ENCODE data around the gene CWC22. TPM values are rescaled to one million over a fixed set of nuclear protein-coding genes. Genes with fewer than 3 reads are reported as not detected.

The CWC22 gene
- total and polyA plus RNA-seq, 2 donors (not counting 1 experiment from before 2014, with no cell fraction given) = 6.3 to 28.7 TPM

DNA sequence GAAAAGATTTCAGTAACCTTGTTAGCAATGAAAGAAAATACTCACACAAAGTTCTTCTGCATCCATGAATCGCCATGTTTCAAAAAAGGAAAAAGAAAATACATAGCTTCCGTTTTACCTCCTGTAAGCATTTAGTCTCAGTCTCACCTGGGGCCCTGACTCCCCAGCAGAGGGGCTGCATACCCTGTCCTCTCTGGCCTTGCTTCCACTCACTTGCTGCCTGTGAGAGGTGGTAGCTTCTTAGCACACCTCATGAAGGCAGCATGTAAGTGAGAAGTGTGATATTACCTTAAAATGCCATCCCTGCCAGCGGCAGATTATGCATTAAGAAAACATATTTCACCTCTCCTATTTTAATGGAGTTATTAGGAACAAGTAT is 96.4 kb downstream of the CWC22 start:
- no peaks in the 10 kb centered on the region for H3K9me3 ChIP-seq (ENCODE audit: control extremely low read depth in 1 of 3, control insufficient read depth in 2 of 3, insufficient read depth in 1 of 3, low read length in 2 of 3)
- no peak for DNase-seq
- WGBS (ENCODE audit: insufficient coverage) = no CpG with 5 or more reads among the region's 3 CpGs
- H3K4me3 ChIP-seq (ENCODE audit: control extremely low read depth in 1 of 5, extremely low read depth in 1 of 5, insufficient read depth in 1 of 5, low read depth in 2 of 5, low read length in 4 of 5) = no peak overlapping the region
- ChIA-PET CTCF (no interaction called here), POLR2A (no interaction called here)
- H3K27me3 ChIP-seq (replicated peaks in 1 of 4; ENCODE audit: control extremely low read depth in 1 of 4, control insufficient read depth in 3 of 4, insufficient read depth in 4 of 4, low read length in 3 of 4) = no peaks in the 10 kb centered on the region
- no peak overlapping the region for H2AFZ ChIP-seq (ENCODE audit: insufficient read depth, low read depth, low read length, poor library complexity, severe bottlenecking)
- H3K4me2 ChIP-seq (replicated peaks; ENCODE audit: low read depth, low read length, poor library complexity, severe bottlenecking) = no peak overlapping the region
- ATAC-seq (ENCODE audit: low read depth) = no peak
- no peaks in the 10 kb centered on the region for H3K79me2 ChIP-seq (ENCODE audit: control insufficient read depth, insufficient read depth, low read length)
- H4K20me1 ChIP-seq (ENCODE audit: control insufficient read depth, insufficient read depth, low read length, poor library complexity, severe bottlenecking) = no peaks in the 10 kb centered on the region
- H3K36me3 ChIP-seq (replicated peaks in 1 of 2; ENCODE audit: control extremely low read depth in 1 of 2, control insufficient read depth in 1 of 2, extremely low read depth in 1 of 2, insufficient read depth in 2 of 2, low read length in 1 of 2) = no peaks in the 10 kb centered on the region
- intact Hi-C loops (cut with micrococcal nuclease) = no loop called here
- no peak for TF ChIP-seq EZH2 (IDR thresholded peaks at IDR 0.05; ENCODE audit: borderline replicate concordance, insufficient read depth, low read depth, low read length, poor library complexity, severe bottlenecking)
- H3K27ac ChIP-seq (ENCODE audit: low read length in 2 of 2) = no peak overlapping the region
- H3K9me3 Mint-ChIP-seq (ENCODE audit: insufficient read depth) = no peaks in the 10 kb centered on the region
- no peak overlapping the region for H3K27ac Mint-ChIP-seq
- no peaks in the 10 kb centered on the region for H3K4me1 ChIP-seq (ENCODE audit: control insufficient read depth in 2 of 2, insufficient read depth in 2 of 2, low read length in 2 of 2)
- no peaks in the 10 kb centered on the region for H3K4me1 Mint-ChIP-seq
- H3K4me3 Mint-ChIP-seq = no peak overlapping the region
- H3K27me3 Mint-ChIP-seq = no peaks in the 10 kb centered on the region
- H3K9ac ChIP-seq (ENCODE audit: low read length) = no peak overlapping the region

DNA sequence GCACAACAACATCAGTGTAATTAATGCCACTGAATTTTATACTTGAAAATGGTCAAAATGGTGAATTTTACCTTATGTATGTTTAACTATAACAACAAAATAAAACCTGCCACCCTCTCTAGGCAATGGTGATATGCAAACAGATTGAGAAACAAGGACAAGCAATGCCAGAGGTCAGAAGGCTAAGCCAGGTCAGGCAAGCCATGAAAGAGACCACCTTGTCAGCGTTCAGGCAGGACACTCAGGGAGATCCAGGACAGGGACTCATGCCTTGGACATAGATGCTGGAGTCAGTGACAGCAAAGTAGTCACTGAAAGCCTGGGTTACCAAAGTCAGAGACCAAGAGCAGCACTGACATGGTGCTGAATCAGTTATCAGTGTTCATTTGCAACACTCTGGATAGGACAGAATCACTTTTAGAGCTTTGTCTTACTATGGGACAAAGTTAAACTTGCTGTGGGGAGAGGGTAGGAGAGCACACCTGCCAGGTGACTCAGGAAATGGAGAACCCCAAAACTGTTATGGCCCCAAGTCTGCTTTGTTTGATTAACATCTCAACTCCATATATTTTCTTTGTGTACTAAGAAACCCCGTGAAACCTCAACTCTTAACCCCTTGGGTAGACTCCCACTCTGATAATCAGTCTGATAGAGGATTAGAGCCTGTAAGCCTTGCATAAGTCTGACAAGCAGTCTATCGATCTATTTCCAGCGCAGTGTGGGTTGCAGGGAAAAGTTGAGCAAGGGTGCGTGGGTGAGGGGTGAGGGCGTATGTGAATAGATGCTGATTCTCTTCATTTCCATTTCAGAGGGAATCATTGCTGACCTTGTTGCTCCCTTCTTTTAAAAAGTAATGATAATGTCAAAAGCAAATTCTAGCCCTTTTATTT is 97.0 kb downstream of the CWC22 start:
- H3K27me3 ChIP-seq (replicated peaks in 1 of 4; ENCODE audit: control extremely low read depth in 1 of 4, control insufficient read depth in 3 of 4, insufficient read depth in 4 of 4, low read length in 3 of 4) = no peaks in the 10 kb centered on the region
- POLR2A ChIA-PET = no interaction called here
- Mint-ChIP-seq H3K9me3 (ENCODE audit: insufficient read depth) (no peaks in the 10 kb centered on the region), H3K4me1 (no peaks in the 10 kb centered on the region), H3K27ac (no peak overlapping the region), H3K4me3 (no peak overlapping the region), H3K27me3 (no peaks in the 10 kb centered on the region)
- H3K9ac ChIP-seq (ENCODE audit: low read length) = no peak overlapping the region
- no peak overlapping the region for H3K4me2 ChIP-seq (replicated peaks; ENCODE audit: low read depth, low read length, poor library complexity, severe bottlenecking)
- no peak for ATAC-seq (ENCODE audit: low read depth)
- H3K4me3 ChIP-seq (ENCODE audit: control extremely low read depth in 1 of 5, extremely low read depth in 1 of 5, insufficient read depth in 1 of 5, low read depth in 2 of 5, low read length in 4 of 5) = no peak overlapping the region
- no peaks in the 10 kb centered on the region for H4K20me1 ChIP-seq (ENCODE audit: control insufficient read depth, insufficient read depth, low read length, poor library complexity, severe bottlenecking)
- H3K27ac ChIP-seq (ENCODE audit: low read length in 2 of 2) = no peak overlapping the region
- CTCF ChIA-PET = no interaction called here
- H3K36me3 ChIP-seq (replicated peaks in 1 of 2; ENCODE audit: control extremely low read depth in 1 of 2, control insufficient read depth in 1 of 2, extremely low read depth in 1 of 2, insufficient read depth in 2 of 2, low read length in 1 of 2) = no peaks in the 10 kb centered on the region
- intact Hi-C loops (cut with micrococcal nuclease) = no loop called here
- no peak overlapping the region for H2AFZ ChIP-seq (ENCODE audit: insufficient read depth, low read depth, low read length, poor library complexity, severe bottlenecking)
- no peak for TF ChIP-seq EZH2 (IDR thresholded peaks at IDR 0.05; ENCODE audit: borderline replicate concordance, insufficient read depth, low read depth, low read length, poor library complexity, severe bottlenecking)
- TF ChIP-seq, protein P1, sequence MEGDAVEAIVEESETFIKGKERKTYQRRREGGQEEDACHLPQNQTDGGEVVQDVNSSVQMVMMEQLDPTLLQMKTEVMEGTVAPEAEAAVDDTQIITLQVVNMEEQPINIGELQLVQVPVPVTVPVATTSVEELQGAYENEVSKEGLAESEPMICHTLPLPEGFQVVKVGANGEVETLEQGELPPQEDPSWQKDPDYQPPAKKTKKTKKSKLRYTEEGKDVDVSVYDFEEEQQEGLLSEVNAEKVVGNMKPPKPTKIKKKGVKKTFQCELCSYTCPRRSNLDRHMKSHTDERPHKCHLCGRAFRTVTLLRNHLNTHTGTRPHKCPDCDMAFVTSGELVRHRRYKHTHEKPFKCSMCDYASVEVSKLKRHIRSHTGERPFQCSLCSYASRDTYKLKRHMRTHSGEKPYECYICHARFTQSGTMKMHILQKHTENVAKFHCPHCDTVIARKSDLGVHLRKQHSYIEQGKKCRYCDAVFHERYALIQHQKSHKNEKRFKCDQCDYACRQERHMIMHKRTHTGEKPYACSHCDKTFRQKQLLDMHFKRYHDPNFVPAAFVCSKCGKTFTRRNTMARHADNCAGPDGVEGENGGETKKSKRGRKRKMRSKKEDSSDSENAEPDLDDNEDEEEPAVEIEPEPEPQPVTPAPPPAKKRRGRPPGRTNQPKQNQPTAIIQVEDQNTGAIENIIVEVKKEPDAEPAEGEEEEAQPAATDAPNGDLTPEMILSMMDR (IDR thresholded peaks at IDR 0.05) = no peak
- H3K9me3 ChIP-seq (ENCODE audit: control extremely low read depth in 1 of 3, control insufficient read depth in 2 of 3, insufficient read depth in 1 of 3, low read length in 2 of 3) = no peaks in the 10 kb centered on the region
- DNase-seq = no peak
- WGBS (ENCODE audit: insufficient coverage) = 71% methylated on average over 3 of the region's 6 CpGs
- no peaks in the 10 kb centered on the region for H3K4me1 ChIP-seq (ENCODE audit: control insufficient read depth in 2 of 2, insufficient read depth in 2 of 2, low read length in 2 of 2)
- H3K79me2 ChIP-seq (ENCODE audit: control insufficient read depth, insufficient read depth, low read length) = no peaks in the 10 kb centered on the region
